HG03457 (cell line): ENCODE data around the gene NCAPD3.
"Not testable (repeated sequence)": the region's sequence is repeated elsewhere in the genome, so short reads cannot be mapped to it uniquely, and the experiment has no call there.

ENCODE experiments used
- ATAC-seq: cut with Tn5 transposase; IDR thresholded peaks from one replicate; pipeline ENCODE4 v1.9.1; 2021; ENCODE audit warnings: moderate number of reproducible peaks; ENCODE audit not compliant: unreplicated experiment

NCAPD3 gene, protein sequence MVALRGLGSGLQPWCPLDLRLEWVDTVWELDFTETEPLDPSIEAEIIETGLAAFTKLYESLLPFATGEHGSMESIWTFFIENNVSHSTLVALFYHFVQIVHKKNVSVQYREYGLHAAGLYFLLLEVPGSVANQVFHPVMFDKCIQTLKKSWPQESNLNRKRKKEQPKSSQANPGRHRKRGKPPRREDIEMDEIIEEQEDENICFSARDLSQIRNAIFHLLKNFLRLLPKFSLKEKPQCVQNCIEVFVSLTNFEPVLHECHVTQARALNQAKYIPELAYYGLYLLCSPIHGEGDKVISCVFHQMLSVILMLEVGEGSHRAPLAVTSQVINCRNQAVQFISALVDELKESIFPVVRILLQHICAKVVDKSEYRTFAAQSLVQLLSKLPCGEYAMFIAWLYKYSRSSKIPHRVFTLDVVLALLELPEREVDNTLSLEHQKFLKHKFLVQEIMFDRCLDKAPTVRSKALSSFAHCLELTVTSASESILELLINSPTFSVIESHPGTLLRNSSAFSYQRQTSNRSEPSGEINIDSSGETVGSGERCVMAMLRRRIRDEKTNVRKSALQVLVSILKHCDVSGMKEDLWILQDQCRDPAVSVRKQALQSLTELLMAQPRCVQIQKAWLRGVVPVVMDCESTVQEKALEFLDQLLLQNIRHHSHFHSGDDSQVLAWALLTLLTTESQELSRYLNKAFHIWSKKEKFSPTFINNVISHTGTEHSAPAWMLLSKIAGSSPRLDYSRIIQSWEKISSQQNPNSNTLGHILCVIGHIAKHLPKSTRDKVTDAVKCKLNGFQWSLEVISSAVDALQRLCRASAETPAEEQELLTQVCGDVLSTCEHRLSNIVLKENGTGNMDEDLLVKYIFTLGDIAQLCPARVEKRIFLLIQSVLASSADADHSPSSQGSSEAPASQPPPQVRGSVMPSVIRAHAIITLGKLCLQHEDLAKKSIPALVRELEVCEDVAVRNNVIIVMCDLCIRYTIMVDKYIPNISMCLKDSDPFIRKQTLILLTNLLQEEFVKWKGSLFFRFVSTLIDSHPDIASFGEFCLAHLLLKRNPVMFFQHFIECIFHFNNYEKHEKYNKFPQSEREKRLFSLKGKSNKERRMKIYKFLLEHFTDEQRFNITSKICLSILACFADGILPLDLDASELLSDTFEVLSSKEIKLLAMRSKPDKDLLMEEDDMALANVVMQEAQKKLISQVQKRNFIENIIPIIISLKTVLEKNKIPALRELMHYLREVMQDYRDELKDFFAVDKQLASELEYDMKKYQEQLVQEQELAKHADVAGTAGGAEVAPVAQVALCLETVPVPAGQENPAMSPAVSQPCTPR (N-terminal part only)

DNA sequence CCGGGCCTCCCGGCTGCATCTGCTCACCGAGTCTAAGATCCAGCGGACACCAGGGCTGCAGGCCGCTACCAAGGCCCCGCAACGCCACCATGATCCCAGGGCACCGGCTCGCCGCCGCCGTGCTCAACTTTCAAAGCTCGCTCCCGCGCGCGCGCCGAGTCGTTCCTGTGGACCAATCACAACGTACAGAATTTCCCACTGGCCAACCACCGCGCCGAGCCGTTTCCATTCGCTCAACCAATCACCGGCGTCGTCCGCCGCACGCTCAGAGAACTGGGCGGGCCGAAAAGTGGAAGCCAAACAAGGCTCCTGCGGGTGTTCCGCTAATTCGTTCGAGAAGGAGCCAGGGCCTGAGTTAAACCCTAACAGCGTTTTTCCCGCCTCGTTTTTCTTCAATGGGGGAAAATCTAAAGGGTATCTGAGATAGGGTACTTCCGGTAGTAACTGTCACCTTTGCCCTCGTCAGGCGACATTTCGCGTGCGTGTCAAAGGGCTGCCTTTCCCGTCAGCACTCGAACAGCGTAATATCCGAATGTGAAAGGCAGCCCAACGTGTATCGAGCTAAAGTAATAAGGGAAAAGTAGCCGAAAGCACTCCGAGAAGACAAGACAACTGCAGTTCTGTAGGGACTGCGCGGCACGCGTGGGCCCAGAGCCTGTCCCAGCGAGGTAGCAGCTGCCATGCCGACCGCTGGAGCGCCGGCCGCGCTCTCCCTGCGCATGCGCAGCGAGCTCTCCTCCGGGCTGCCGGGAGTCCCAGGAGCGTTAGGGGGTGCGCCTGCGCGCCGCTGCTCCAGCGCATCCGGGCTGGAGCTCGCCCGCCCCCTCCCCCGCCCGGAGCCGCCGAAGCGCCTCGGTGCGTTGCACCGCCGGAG, at the start of gene NCAPD3, which contains the start of gene VPS26B:
NCAPD3 (minus strand) TSS at position 132 of the 874 bp plus-strand sequence; CDS start at position 91, 41 bp downstream.
VPS26B (plus strand) TSS at position 836 of the 874 bp plus-strand sequence. CDS start 452 bp downstream, outside the sequence.
- ATAC-seq, result peak; percentile 67

DNA sequence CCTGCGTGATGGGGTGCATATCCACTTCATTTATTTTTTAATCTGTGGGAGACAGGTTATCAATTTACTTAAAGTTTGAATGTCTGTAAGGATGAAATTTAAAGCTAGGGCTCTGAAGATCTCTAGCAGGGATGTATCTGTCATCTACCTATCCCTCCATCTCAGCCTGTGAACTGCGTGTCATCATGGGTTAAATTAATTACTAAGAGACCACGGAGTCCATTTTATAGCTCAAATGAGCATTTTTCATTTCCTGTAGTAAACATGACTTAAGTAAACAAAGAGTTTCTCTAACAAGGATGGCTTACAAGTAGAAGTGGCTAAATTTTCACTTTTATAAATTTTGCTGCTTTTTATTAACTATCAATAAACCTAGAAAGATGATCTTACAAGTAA, 49.5 kb upstream of the NCAPD3 start:
- no peak for ATAC-seq

DNA sequence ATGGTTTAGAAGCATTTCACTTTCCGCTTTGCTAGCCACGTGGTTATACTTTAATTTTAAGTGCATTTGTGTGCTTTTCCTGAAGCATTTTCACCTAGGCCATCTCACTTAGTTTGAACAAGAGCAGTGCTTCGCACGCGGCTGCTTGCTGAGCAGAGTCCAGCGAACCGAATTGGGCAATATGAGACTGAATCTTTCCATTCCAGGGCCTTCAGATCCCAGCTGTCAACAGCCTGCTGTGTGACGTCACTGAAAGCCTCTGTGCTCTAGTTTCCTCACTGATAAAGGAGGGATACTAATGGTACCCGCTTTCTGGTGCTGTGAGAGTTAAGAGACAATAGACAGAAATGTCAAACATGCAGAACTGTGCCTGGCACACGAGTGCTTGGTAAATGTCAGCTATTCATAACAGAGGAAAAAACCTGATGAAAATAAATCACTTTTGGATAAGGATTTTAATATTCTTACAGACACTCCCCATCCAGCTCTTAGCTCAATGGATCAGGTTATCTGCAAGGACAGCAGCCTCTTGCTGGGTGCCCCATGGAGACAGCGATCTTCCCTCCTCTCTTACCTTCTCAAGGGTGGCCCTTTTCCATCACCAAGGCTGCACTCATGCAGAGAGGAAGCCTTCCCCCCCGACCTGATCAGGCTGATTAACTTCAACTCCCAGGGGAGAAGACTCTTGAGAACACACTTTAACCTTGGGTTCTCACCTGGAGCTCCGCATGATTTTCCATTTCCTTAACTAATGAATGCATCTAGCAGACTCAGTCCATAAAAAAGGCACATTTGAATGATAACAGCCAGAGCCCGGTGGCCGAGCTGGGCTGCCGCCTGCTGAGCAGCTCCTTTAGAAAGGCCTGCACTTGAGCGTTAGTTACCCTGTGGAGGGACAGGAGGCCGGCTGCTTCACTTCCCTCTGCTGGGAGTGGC, 48.9 kb upstream of the NCAPD3 start:
- no peak for ATAC-seq

DNA sequence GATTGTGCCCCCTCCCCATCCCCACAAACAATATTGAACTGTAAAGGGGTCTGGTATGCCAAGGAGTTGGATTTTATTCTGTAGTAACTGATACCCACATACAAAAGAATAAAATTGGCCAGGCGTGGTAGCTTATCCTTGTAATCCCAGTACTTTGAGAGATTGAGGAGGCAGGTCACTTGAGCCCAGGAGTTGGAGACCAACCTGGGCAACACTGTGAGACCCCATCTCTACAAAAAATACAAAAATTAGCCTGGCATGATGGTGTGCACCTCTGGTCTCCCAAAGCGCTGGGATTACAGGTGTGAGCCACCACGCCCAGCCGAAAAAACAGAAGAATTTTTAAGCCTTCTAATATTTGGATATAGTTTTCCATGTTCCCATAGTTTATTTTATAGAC, 48.2 kb upstream of the NCAPD3 start:
- ATAC-seq, result no peak

DNA sequence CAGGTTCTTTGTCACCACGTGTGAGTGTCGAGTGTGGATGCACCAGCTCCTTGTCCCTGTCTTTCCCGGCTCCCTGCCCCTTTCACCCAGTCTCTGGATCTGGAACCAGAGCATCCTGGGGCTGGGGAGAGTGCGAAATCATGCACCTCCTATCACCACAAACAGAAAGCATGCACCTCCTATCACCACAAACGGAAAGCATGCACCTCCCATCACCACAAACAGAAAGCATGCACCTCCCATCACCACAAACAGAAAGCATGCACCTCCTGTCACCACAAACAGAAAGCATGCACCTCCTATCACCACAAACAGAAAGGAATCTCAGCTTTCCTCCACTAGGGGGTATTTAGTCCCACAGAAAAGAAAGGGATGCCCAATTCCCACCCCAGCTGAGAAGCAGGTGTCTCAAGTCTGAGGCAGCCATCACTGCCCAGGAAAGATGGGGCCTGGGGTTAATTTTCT, 46.5 kb upstream of the NCAPD3 start:
- ATAC-seq, result no peak

DNA sequence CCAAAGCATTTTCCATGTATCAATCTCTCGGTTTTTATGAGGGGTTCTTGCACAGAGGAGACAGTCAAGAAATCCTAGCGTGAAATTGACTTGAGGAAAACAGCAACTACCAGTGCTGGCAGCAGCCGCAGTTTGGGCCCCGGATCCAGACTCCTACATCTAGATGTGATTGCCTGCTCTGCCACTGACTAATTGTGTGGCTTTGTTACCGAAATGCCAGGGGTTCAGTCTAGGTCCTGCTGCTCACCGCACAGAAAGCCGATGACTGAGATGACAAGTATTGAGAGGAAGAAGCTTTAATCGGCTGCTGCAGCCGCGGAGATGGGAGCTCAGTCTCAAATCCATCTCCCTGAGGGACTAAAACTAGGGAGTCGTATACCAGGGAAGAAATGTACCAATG, 44.2 kb upstream of the NCAPD3 start:
- no peak for ATAC-seq

DNA sequence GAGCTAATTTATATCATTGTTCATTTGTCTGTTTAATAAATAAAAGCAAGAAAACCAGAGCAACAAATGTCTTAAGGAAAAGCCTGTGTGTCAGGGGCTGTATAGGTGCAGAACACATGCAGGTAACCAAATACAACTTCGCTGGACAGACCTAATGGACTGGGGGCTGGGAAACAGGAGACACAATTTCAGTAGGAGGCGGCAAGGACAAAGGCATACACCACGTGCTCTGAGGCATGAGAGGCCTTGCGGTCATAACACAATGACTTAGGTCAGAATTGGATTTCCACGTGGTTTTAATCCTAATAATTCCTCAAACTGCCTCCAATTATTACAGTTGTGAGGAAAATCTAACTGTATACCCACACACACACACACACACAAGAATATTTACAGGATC, 43.7 kb upstream of the NCAPD3 start:
- no peak for ATAC-seq

DNA sequence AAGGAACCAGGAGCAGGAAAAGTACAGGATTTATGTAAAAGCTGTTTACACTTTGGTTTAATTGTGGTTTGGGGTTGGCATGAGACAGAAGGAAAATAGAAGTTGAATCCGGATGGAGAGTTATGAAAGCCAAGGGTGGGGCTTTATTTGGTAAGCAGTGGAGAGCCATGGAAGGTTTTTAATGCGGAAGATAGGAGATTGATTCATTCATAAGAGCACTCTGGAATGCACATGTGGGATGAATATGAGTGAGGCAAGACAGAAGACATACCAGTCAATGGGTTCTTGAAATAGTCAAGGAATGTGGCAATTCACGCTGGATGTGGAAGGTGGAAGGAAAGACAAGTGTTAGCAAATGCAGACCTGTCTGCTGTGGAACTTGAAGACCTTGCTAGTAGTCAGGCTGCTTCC, 43.1 kb upstream of the NCAPD3 start:
- ATAC-seq, result no peak

DNA sequence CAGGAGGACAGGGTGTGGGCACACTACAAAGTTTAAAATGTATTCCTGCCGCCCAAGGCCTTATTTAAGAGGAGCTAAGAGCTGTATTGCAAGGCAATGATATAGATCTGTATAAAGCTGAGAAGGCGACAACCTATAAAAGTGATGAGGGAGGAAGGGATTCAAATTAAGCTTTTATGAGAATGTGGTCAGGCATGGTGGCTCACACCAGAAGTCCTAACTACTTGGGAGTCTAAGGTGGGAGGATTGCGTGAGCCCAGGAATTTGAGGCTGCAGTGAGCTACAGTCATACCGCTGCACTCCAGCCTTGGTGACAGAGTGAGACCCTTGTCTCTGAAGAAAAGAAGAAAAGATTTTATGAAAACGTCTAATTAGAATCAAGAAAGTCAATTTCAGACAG, 42.7 kb upstream of the NCAPD3 start:
- ATAC-seq, result no peak

DNA sequence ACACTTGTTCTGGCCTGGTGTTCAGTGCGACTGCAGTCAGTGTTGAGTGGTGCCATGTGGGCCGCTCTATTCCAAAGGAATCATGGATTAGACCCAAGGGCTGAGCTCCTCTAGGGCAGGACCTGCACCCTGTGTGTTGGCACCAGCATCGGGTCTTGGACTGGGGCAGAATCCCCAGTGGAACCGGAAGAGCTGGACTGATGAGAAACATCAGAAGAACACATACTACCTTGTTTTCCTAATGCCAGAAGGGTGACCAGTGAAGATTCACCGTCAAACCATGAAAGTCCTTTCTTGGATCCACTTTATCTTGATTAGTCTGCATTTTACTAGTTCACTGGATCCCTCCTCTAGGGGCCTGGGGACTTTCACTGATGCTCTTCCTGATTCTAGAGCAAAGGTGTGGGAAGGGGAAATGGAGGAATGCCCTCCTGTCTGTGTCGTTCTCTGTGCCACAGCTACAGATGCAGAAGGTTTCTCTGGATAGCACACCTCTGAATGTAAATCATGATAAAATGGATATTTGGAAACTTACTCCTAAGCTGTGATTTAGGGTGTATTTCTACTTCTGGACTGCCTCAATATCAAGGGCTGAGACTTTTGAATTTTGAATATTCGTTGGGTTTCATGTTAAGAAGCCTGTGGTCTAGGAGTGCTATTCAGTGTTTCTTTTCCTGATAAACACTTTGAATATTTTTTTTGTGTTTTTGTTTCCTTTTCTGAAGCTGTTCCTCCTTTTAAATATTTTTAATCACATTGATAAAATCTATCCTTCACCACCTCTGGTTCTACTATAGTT, 41.4 kb upstream of the NCAPD3 start:
- ATAC-seq, result no peak

DNA sequence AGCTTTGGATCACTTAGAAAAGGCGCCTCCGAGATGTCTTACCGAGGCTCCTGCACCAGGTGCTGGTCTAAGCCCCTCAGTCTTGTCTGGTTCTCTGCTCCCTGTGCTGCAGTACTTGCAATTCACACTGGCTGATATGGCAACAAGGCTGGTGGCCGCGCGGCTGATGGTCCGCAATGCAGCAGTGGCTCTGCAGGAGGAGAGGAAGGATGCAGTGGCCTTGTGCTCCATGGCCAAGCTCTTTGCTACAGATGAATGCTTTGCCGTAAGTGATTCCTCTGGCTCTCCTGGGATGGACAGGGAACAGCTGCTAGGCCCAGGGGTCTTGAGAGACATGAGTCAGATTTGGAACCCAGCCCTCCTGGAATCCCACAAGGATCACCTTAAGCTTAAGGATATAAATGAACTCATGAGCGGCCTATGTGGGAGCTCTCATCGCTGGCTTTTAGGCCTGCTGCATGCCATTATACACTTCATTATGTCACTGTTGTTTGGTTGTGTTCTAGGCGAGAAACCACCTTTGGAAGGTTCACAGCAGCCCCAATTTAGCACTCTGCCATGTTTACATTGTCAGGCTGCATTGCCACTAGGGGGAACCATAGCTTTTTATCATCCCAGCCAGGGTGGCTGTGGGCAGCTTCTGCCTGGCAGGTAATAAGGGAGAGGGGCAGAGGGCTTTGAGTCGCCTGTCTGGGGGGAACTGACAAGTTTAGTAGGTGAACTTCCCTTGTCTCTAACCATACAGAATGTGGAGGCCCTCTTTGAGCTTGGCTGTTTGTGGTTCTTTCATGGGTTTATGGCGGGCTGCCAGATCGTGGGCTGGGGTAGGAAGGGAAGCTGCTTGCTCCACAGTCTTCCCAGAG, 38.1 kb upstream of the NCAPD3 start:
- no peak for ATAC-seq

DNA sequence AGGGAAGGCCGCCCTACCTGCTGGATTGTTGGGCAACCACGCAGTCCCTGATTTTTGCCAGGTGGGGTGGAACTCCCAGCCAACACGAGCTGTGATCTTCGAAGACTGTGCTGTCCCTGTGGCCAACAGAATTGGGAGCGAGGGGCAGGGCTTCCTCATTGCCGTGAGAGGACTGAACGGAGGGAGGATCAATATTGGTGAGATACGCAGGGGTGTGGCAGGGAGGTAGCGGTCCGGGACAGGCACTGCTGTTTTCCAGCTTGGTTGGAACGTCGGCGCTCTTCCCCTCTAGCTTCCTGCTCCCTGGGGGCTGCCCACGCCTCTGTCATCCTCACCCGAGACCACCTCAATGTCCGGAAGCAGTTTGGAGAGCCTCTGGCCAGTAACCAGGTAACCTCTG, 37.2 kb upstream of the NCAPD3 start:
- ATAC-seq, result no peak

DNA sequence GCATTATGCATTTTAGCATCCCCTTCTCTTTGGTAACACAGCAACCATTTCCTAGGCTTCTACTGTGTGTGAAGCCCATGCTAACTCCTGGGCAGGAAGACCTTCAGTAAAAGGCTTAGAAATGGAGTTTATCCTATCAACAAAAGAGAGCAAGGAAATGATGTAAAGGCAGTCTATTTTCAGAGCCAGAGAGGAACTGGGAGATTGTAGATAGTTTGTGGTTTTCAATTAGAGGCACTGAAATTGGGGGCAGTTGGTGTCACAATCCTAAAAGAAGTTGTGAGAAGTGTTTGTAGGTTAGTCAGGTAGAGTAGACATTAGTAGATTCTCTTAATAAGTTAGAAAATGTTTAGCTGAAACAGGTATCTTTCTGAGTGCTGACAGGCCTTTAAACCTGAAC, 36.7 kb upstream of the NCAPD3 start:
- no peak for ATAC-seq

DNA sequence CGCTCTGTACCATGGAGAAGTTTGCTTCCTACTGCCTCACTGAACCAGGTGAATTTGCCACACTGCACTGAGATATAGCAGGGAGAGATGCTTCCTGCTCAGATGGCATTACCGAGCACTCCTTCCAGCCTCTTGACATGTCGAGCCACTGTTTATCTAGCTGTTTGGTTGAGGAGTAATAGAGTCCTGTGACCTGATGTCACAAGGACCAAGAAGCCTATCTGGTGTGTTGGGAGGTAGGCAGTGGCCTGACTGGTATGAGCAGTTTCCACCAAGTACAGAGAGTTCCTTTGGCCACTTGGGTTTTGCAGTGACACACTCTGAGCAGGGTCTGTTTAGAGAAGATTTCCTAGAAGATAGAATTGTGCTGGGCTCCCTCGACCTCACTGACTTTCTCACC, 34.8 kb upstream of the NCAPD3 start:
- ATAC-seq, result no peak

DNA sequence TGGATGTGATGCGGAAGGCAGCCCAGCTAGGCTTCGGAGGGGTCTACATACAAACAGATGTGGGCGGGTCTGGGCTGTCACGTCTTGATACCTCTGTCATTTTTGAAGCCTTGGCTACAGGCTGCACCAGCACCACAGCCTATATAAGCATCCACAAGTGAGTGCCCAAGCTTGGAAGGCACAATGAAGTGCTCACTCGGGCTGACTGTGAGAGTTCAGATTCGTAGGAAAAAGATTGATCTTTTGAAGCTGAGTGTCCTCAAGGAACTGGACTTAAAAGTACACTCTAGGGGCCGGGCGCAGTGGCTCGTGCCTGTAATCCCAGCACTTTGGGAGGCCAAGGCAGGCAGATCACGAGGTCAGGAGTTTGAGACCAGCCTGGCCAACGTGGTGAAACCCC, 33.3 kb upstream of the NCAPD3 start:
- ATAC-seq, result no peak

DNA sequence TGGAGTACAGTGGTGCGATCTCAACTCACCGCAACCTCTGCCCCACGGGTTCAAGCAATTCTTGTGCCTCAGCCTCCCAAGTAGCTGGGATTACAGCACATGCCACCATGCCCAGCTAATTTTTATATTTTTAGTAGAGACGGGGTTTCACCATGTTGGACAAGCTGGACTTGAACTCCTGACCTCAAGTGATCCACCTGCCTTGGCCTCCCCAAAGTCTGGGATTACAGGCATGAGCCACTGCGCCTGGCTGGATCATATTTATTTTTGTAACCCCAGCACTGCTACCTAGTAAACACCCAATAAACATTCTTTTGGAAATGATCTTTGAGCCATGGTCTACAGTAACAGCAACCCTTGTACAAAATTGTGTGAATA, 31.4 kb upstream of the NCAPD3 start:
- not testable (repeated sequence) for ATAC-seq
